Fibroblast of peridontal ligament (primary cell): ENCODE measurements around the gene GPR162.

Experiments
- DNase-seq: peaks from one replicate; pipeline ENCODE4 v3.0.0-alpha.2; 2010; ENCODE audit errors: extremely low read depth

The GPR162 gene

GRCh38 chr12:6821591-6822425, at the start of gene GPR162:
Gene GPR162, plus strand, starts transcription at chr12:6821821. Its CDS starts 2,078 bp downstream, at chr12:6823899.
- peak; percentile 31 for DNase-seq

GRCh38 chr12:6772331-6772695, 49.3 kb upstream of the GPR162 start, which contains the start of gene LAG3:
Gene LAG3, plus strand, starts transcription at chr12:6772520. Its CDS starts 333 bp downstream, at chr12:6772853.
- DNase-seq, result no peak

DNA sequence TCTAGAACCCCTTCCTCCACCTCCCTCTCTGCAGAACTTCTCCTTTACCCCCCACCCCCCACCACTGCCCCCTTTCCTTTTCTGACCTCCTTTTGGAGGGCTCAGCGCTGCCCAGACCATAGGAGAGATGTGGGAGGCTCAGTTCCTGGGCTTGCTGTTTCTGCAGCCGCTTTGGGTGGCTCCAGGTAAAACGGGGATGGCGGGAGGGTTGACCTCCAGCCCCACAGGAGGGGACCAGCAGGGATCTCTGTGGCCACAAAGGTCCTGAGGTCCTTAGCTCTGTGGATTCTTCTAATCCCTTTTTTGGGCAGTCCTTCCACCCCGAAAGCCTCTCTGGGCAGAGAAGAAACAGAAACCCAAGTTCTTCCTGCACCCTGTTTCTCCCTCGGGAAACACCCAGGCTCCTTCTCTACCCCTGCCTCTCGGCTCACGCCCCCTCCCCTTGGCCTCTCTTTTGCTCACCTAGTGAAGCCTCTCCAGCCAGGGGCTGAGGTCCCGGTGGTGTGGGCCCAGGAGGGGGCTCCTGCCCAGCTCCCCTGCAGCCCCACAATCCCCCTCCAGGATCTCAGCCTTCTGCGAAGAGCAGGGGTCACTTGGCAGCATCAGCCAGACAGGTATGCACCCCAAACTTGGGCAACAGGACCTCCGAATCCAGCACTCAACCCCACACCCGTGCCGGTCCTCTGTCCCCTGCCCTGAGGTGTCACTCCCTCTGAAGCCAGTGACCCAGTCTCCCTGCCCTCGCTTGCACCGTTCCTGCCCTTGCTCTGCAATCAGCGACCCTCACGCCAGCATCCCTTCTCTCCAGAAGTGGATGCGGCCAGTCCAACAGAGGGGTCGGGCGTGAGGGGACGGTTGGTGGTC, 48.7 kb upstream of the GPR162 start:
- DNase-seq, result no peak

GRCh38 chr12:6773590-6774351, 47.9 kb upstream of the GPR162 start:
- no peak for DNase-seq

DNA sequence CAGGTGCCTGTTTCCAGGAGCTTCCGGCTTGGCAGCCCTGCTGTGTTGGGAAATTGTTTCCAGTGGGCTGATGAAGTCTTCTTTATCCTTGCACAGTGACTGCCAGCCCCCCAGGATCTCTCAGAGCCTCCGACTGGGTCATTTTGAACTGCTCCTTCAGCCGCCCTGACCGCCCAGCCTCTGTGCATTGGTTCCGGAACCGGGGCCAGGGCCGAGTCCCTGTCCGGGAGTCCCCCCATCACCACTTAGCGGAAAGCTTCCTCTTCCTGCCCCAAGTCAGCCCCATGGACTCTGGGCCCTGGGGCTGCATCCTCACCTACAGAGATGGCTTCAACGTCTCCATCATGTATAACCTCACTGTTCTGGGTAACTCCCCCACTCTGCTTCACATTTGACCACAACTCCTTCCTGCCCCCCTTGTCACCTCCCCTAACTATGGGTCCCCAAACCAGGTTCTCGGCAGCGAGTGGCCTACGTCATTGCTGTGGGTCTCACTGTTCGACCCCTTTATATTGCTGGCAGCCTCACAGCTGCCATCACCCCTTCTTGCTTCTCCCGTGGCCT, 47.0 kb upstream of the GPR162 start:
- DNase-seq, result no peak

DNA sequence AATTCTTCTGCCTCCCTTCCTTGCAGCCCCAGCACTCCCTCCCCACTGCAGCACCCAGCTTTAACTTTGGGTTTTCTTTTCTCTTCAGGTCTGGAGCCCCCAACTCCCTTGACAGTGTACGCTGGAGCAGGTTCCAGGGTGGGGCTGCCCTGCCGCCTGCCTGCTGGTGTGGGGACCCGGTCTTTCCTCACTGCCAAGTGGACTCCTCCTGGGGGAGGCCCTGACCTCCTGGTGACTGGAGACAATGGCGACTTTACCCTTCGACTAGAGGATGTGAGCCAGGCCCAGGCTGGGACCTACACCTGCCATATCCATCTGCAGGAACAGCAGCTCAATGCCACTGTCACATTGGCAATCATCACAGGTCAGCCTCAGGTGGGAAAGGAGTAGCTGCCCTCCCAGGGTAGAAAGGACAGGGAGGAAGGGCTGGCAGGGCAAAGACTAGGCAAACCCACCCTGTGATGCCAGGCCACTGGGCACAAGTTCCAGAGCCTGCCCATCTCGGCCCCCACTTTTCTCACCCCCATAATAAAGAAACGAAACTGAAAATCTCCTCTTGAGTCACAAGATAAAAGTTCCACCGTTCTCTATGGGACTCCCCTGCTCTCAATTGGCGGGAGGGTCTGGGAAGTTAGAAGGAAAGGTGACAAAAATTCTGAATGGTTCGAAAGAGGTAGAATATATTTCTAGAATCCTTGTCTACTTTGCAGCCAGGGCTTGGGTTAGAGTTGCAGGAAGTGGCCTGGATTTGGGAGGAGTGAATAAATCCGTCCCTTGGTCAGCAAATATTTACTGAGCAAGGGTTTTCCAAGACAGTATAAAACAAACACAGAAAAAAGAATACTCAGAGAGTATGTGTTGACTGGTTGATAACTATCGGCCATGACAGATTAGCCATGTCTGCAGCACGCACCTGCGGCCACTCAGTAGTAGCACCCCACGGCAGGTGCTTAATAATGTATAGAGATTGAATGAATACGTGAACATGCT, 46.1 kb upstream of the GPR162 start:
- DNase-seq, result no peak

GRCh38 chr12:6777386-6777785, 44.2 kb upstream of the GPR162 start:
- DNase-seq, result no peak

GRCh38 chr12:6778217-6778573, 43.4 kb upstream of the GPR162 start:
- peak; percentile 45 for DNase-seq

GRCh38 chr12:6778574-6779550, 42.8 kb upstream of the GPR162 start:
- DNase-seq, result peak; percentile 91

- no peak for DNase-seq
Measured at GRCh38 chr12:6779708-6780432, 41.8 kb upstream of the GPR162 start.

GRCh38 chr12:6780573-6780972, 41.0 kb upstream of the GPR162 start:
- DNase-seq, result no peak

DNA sequence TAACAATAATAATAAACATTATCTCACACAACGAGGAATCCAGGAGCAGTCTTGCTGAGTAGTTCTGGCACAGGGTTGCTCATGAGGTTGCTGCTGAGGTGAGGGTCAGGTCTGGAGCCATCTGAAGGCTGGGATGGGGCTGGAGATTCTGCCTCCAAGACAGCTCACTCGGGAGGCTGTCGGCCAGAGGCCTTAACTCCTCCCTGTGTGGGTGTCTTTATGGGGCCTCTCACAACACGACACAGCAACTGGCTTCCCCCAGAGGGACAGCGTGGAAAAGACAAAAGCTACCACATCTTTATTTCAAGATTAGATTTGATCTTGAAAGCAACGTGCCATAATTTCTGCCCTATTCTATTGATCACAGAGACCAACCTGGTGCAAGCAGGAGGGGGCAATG, 39.5 kb upstream of the GPR162 start:
- DNase-seq, result no peak

DNA sequence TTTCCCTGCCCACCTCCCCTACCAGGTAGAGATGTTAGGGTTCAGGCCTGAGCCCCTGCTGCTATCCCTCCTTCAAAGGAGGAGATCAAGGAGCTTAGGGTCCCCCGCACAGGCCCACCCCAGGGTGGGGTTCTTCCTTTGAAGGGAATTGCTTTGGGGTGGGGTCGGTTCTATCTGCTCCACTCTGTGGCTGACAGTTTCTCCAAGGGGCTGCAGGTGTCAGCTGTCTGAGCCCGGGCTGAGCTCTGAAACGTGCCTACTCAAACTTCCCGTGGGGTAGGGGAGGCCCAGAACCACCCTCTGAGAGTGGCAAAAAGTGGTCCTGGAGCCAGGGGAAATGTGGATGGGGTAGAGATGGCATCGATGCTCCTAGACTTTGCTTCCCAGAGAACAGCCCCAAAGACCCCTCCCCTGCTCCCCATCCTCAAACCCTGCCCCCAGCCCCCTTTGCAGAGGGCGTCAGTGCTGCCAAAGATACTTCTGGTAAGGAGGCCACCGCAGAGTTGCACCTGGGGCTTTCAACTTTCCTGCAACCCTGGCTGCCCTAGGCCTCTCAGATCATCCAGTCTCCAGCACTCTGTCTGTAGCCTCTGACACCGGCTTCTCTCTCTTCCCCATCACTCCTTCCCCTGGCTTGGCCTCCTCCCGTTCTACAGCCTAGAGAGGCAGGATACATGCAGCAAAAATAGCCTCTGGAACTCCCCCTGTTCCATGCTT, 38.6 kb upstream of the GPR162 start:
- no peak for DNase-seq

- DNase-seq, result no peak
Measured at GRCh38 chr12:6783828-6784227, 37.8 kb upstream of the GPR162 start.

GRCh38 chr12:6784296-6784695, 37.3 kb upstream of the GPR162 start:
- no peak for DNase-seq

DNA sequence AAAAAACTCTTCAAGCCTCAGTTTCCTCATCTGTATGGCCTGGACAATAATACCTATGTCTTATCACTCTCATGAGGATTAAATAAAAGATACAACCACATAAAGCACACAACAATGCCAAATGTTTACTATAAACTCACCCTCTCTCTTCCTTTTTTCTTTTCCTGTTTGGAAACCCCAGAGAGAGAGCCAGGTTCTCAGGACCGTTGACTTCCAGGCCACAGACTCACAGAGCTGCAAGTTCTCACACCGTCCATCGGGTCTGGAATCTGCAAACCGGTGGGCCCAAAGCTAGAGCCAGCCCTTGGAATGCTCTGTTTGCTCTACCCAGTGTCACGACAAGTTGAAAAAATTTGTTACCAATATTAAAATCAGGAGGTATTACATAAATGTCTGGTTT, 36.9 kb upstream of the GPR162 start:
- no peak for DNase-seq

GRCh38 chr12:6786416-6787094, 35.1 kb upstream of the GPR162 start:
- no peak for DNase-seq
